Activated T-helper 2 cell treated with anti-CD3 and anti-CD28 coated beads, Interferon-gamma antibody, Interleukin-2, Interleukin-4, amounts not matched to agents 10 μg/mL and 5 μg/mL and 100 μg/mL, durations not matched to agents 14 hours and 24 hours and 36 hours (primary cell): ENCODE measurements around the gene SHC2. TPM values are rescaled to one million over a fixed set of nuclear protein-coding genes. Genes with fewer than 3 reads are reported as not detected.
"Not testable (repeated sequence)": the region's sequence is repeated elsewhere in the genome, so short reads cannot be mapped to it uniquely, and the experiment has no call there.

Experiments
- DNase-seq: peaks from one replicate; pipeline ENCODE4 v3.0.0; 2021; ENCODE audit warnings: low spot score
- H3K27ac Mint-ChIP-seq: one replicate; pipeline ENCODE4 v1.8.0; 2021; ENCODE audit warnings: mixed read lengths
- H3K27me3 Mint-ChIP-seq: one replicate; pipeline ENCODE4 v1.8.0; 2021; ENCODE audit warnings: low read depth, mixed read lengths
- H3K36me3 Mint-ChIP-seq: one replicate; pipeline ENCODE4 v1.8.0; 2021; ENCODE audit warnings: low read depth, mixed read lengths
- H3K4me1 Mint-ChIP-seq: one replicate; pipeline ENCODE4 v1.8.0; 2021; ENCODE audit warnings: low read depth, mixed read lengths
- H3K4me3 Mint-ChIP-seq: one replicate; pipeline ENCODE4 v1.8.0; 2021; ENCODE audit warnings: low read depth, mild to moderate bottlenecking, moderate library complexity, mixed read lengths
- H3K9me3 Mint-ChIP-seq: one replicate; pipeline ENCODE4 v1.8.0; 2021; ENCODE audit warnings: mixed read lengths
- intact Hi-C: fragments of 100-400 bp; cut with micrococcal nuclease; formaldehyde crosslinking; loops from one replicate; pipeline ENCODE4 v1.15.1; 2023
- total RNA-seq: library from RNA; stranded (reverse); gene quantifications from 2 replicates; pipeline ENCODE4 v1.2.3, GENCODE V29; 2022

Gene SHC2
- total RNA-seq, 1 donor from 2014 or later, result not detected

DNA sequence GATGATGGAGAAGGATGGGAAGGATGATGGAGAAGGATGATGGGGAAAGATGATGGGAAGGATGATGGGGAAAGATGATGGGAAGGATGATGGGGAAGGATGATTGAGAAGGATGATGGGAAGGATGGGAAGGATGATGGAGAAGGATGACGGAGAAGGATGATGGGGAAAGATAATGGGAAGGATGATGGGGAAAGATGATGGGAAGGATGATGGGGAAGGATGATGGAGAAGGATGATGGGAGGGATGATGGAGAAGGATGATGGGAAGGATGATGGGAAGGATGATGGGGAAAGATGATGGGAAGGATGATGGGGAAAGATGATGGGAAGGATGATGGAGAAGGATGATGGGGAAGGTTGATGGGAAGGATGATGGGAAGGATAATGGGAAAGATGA is 66.0 kb downstream of the SHC2 start:
- H3K27ac Mint-ChIP-seq, H3K4me1 Mint-ChIP-seq, H3K27me3 Mint-ChIP-seq, intact Hi-C loops, H3K36me3 Mint-ChIP-seq, DNase-seq, H3K4me3 Mint-ChIP-seq: not testable (repeated sequence)
- peaks cover 35% of the 10 kb centered on the region for H3K9me3 Mint-ChIP-seq

GRCh38 chr19:393560-393959 is 67.3 kb downstream of the SHC2 start:
- H3K27me3 Mint-ChIP-seq, DNase-seq, H3K4me1 Mint-ChIP-seq, H3K36me3 Mint-ChIP-seq, intact Hi-C loops, H3K4me3 Mint-ChIP-seq: not testable (repeated sequence)
- peak overlapping the region; percentile 36 for H3K27ac Mint-ChIP-seq
- H3K9me3 Mint-ChIP-seq, result peaks cover 35% of the 10 kb centered on the region

- Mint-ChIP-seq H3K4me3 (no peak overlapping the region), H3K9me3 (peaks cover 32% of the 10 kb centered on the region), H3K4me1 (no peaks in the 10 kb centered on the region), H3K36me3 (peaks cover 10% of the 10 kb centered on the region), H3K27me3 (peaks cover 4% of the 10 kb centered on the region), H3K27ac (no peak overlapping the region)
- DNase-seq, result no peak
- intact Hi-C loops, result no loop called here
These were observed 68.4 kb downstream of the SHC2 start for GRCh38 chr19:392375-392970.

DNA sequence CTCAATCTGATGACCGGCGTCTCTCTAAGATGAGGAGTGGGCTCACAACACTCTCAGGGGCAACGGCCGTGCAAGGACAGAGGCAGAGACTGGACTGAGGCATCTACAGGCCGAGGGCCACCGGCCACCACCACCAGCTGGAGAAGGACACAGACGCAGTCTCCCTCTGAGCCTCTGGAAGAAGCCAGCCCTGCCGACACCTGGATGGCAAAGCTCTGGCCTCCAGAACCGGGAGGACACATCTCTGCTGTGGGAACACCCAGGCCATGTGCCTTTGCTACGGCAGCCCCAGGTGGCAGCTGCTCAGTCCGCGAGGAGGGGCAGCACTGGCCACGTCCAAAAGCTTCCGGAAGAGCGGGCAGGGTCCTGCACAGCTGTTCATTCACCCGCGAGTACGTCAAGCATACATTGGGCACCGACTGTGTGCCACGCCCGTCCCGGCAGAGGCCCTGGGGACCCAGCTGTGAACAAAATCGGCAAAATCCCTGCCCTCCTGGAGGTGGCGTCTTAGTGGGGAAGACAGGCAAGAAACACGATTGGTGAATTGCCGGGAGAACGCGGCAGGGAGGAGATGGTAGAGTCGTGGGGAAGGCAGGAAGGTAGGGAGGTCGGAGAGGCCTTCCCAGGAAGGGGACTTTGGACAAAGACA is 69.0 kb downstream of the SHC2 start:
- peaks cover 10% of the 10 kb centered on the region for H3K36me3 Mint-ChIP-seq
- H3K27me3 Mint-ChIP-seq, result peaks cover 7% of the 10 kb centered on the region
- peaks cover 25% of the 10 kb centered on the region for H3K9me3 Mint-ChIP-seq
- no peak for DNase-seq
- intact Hi-C loops, result no loop called here
- no peaks in the 10 kb centered on the region for H3K4me1 Mint-ChIP-seq
- no peak overlapping the region for H3K27ac Mint-ChIP-seq
- H3K4me3 Mint-ChIP-seq, result no peak overlapping the region

DNA sequence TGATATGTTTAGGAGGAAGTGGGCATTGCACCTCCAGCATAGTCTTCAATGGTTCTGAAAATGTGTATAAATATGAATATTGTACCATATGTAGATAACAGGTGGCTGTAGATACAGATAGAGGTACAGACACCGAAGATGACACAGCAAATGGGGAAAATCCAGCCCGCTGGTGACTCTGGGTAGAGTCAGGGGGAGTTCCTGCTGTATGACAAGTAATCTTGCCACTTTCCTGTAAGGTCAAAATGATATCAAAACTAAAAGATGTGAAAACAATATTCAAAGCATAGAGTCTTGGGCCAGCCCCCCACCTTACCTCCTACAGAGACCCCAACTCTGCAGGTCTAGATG is 69.7 kb downstream of the SHC2 start:
- Mint-ChIP-seq H3K36me3 (peaks cover 10% of the 10 kb centered on the region), H3K4me3 (no peak overlapping the region), H3K9me3 (peaks cover 24% of the 10 kb centered on the region), H3K27ac (no peak overlapping the region), H3K4me1 (no peaks in the 10 kb centered on the region), H3K27me3 (peaks cover 9% of the 10 kb centered on the region)
- intact Hi-C loops, result no loop called here
- DNase-seq, result no peak

DNA sequence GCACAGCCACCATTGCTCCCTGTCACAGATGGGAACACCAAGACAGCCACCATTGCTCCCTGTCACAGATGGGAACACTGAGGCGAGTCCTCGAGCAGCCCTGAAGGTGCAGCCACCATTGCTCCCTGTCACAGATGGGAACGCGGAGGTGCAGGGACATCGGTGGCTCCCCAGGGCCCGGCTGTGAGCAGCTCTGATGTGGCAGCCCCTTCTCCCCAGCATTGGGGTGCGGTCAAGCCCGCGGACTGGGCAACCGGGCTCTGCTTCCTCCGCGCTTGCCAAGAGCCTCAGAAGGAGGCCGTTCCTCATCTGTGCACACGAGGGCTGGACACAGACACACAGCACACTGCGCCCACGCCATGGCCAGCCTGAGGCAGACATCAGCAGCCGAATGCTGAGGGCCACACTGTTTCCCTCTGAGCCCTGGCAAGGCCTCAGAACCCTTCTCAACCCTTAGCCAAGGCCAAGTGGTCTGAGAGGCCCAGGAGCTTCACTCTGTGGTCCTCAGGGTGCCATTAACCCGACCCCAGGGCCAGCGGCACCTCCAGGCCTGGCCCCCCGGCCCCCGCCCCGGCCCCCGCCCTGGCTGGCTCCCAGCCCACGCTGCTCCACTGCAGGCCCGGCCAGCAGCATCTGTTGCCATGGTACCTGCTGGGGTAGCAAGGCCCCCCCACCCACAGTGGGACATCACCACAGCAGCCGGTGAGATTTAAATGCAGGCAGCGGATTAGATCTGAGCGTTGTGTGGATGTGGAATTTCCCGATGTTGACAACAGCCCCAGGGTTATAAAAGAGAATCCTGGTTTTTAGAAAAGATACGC is 70.2 kb downstream of the SHC2 start:
- Mint-ChIP-seq H3K4me1 (no peaks in the 10 kb centered on the region), H3K4me3 (no peak overlapping the region), H3K36me3 (peaks cover 10% of the 10 kb centered on the region), H3K27me3 (peaks cover 15% of the 10 kb centered on the region), H3K9me3 (peaks cover 20% of the 10 kb centered on the region), H3K27ac (no peak overlapping the region)
- DNase-seq, result no peak
- intact Hi-C loops, result no loop called here

DNA sequence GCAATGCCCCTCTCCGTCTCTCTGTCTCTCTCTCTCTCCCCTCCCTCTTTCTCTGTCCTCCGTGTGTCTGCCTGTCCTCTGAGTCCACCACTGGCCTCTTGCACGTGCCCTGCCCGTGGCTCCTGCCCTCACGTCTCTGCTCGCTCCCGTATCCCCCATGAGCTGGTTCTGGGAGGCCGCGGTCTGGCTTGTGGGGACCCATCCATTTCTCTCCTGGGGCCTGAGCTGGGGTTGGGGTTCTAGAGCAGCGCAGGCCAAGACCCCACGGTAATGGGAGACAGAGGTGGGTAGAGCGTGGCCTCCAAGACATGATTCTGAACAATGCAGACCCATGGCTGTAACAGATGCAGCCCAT is 70.9 kb downstream of the SHC2 start:
- DNase-seq, result no peak
- Mint-ChIP-seq H3K27ac (no peak overlapping the region), H3K9me3 (peaks cover 17% of the 10 kb centered on the region), H3K4me1 (no peaks in the 10 kb centered on the region), H3K4me3 (no peak overlapping the region), H3K36me3 (peaks cover 10% of the 10 kb centered on the region), H3K27me3 (peaks cover 15% of the 10 kb centered on the region)
- intact Hi-C loops, result no loop called here

DNA sequence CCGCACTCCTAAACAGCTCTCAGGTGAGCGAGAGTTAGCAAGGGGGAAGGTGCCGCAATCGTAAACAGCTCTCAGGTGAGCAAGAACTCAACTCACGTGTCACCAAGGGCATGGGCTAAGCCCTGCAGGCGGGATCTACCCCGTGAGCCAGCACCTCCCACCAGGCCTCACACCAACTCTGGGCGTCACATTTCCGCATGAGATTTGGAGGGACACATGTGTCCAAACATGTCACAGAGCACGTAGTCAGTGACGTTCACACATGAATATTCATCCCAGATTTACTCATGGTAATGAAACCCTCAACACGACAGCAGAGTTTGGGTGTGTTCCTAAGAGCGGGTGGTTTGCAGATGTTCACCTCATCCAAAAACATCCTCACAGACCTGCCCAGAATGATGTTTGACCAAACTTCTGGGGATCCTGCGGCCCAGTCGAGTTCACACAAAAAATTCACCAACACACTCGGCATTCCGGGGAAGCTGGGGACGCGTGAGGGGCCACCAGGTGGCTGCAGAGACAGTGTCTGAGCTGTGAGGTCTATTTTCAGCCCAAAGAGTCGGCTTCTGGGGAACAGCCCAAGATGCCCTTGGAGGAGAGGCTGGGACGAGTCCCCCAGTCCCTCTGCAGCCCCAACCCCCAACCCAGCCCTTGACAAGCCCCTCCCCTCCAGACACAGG is 71.4 kb downstream of the SHC2 start:
- no peak for DNase-seq
- Mint-ChIP-seq H3K36me3 (peaks cover 9% of the 10 kb centered on the region), H3K27ac (no peak overlapping the region), H3K4me3 (no peak overlapping the region), H3K9me3 (peaks cover 15% of the 10 kb centered on the region), H3K4me1 (peaks cover 3% of the 10 kb centered on the region), H3K27me3 (peaks cover 17% of the 10 kb centered on the region)
- intact Hi-C loops, result no loop called here

- peak overlapping the region; percentile 46 for H3K27ac Mint-ChIP-seq
- peaks cover 6% of the 10 kb centered on the region for H3K36me3 Mint-ChIP-seq
- DNase-seq, result no peak
- H3K9me3 Mint-ChIP-seq, result peaks cover 8% of the 10 kb centered on the region
- no peak overlapping the region for H3K4me3 Mint-ChIP-seq
- intact Hi-C loops, result no loop called here
- peaks cover 6% of the 10 kb centered on the region for H3K4me1 Mint-ChIP-seq
- peaks cover 17% of the 10 kb centered on the region for H3K27me3 Mint-ChIP-seq
These were observed 72.1 kb downstream of the SHC2 start for GRCh38 chr19:388691-389090.

- H3K4me1 Mint-ChIP-seq, result peaks cover 14% of the 10 kb centered on the region
- peaks cover 5% of the 10 kb centered on the region for H3K9me3 Mint-ChIP-seq
- intact Hi-C loops, result no loop called here
- peaks cover 5% of the 10 kb centered on the region for H3K36me3 Mint-ChIP-seq
- no peak for DNase-seq
- peaks cover 20% of the 10 kb centered on the region for H3K27me3 Mint-ChIP-seq
- H3K27ac Mint-ChIP-seq, result no peak overlapping the region
- H3K4me3 Mint-ChIP-seq, result no peak overlapping the region
These were observed 73.1 kb downstream of the SHC2 start for GRCh38 chr19:387777-388176.

DNA sequence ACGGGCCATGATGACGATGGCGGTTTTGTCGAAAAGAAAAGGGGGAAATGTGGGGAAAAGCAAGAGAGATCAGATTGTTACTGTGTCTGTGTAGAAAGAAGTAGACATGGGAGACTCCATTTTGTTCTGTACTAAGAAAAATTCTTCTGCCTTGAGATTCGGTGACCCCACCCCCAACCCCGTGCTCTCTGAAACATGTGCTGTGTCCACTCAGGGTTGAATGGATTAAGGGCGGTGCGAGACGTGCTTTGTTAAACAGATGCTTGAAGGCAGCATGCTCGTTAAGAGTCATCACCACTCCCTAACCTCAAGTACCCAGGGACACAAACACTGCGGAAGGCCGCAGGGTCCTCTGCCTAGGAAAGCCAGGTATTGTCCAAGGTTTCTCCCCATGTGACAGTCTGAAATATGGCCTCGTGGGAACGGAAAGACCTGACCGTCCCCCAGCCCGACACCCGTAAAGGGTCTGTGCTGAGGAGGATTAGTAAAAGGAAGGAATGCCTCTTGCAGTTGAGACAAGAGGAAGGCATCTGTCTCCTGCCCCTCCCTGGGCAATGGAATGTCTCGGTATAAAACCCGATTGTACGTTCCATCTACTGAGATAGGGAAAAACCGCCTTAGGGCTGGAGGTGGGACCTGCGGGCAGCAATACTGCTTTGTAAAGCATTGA is 74.1 kb downstream of the SHC2 start:
- H3K9me3 Mint-ChIP-seq, H3K27ac Mint-ChIP-seq, intact Hi-C loops, H3K36me3 Mint-ChIP-seq, DNase-seq, H3K4me3 Mint-ChIP-seq: not testable (repeated sequence)
- Mint-ChIP-seq H3K4me1 (peaks cover 19% of the 10 kb centered on the region), H3K27me3 (peaks cover 22% of the 10 kb centered on the region)

DNA sequence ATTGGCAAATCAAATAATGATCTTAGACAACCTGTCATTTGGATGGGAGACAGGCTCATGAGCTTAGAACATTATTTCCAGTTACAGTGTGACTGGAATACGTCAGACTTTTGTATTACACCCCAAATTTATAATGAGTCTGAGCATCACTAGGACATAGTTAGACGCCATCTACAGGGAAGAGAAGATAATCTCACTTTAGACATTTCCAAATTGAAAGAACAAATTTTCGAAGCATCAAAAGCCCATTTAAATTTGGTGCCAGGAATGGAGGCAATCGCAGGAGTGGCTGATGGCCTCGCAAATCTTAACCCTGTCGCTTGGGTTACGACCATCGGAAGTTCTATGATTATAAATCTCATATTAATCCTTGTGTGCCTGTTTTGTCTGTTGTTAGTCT is 74.6 kb downstream of the SHC2 start:
- DNase-seq, H3K9me3 Mint-ChIP-seq, intact Hi-C loops, H3K27ac Mint-ChIP-seq, H3K4me3 Mint-ChIP-seq, H3K36me3 Mint-ChIP-seq: not testable (repeated sequence)
- H3K27me3 Mint-ChIP-seq, result peaks cover 22% of the 10 kb centered on the region
- H3K4me1 Mint-ChIP-seq, result peaks cover 19% of the 10 kb centered on the region
